IMR-90 (cell line): ENCODE data around the gene CENPK. TPM values are rescaled to one million over a fixed set of nuclear protein-coding genes. Genes with fewer than 3 reads are reported as not detected.

Experiments used
- ATAC-seq: fragments of 200-7000 bp; cut with Tn5 transposase; 2 replicates; pipeline ENCODE4 v1.9.1; 2020; ENCODE audit warnings: low read depth, mild to moderate bottlenecking, moderate library complexity
- BruUV-seq: library from RNA; stranded (reverse); fragments of 400-500 nt; replicated peaks from 2 replicates; lab custom pipeline; 2021; lab: Mats Ljungman, UMichigan
- CTCF ChIA-PET: fragments of 300-600 bp; formaldehyde crosslinking; extraction: SDS; loops from one replicate; lab custom pipeline; 2021; ENCODE audit warnings: antibody characterized with exemption; lab: Yijun Ruan, JAX
- POLR2A ChIA-PET: fragments of 300-600 bp; sonication (Branson Sonifier 250); formaldehyde crosslinking; loops from one replicate; lab custom pipeline; 2022; ENCODE audit warnings: antibody characterized with exemption; ENCODE audit not compliant: unreplicated experiment; lab: Charles Lee
- DNase-seq: peaks from one replicate; pipeline ENCODE4 v3.0.0; 2013
- H2AFZ ChIP-seq: replicated peaks from 2 replicates; pipeline ENCODE3; 2013; ENCODE audit warnings: low read length, mild to moderate bottlenecking; ENCODE audit not compliant: poor library complexity
- H2AK5ac ChIP-seq: 2 replicates; pipeline ENCODE4 v1.6.1; 2013; ENCODE audit warnings: low read depth, low read length, inconsistent platforms
- H2AK9ac ChIP-seq: replicated peaks from 2 replicates; pipeline ENCODE3; 2013; ENCODE audit warnings: mild to moderate bottlenecking, low read depth, low read length, moderate library complexity; ENCODE audit not compliant: poor library complexity
- H2BK120ac ChIP-seq: 2 replicates; pipeline ENCODE4 v1.6.1; 2013; ENCODE audit warnings: low read depth, low read length, inconsistent platforms
- H2BK15ac ChIP-seq: 3 replicates; pipeline ENCODE4 v1.6.1; 2013; ENCODE audit warnings: low read depth, low read length, inconsistent platforms
- H2BK20ac ChIP-seq: 2 replicates; pipeline ENCODE4 v1.6.1; 2013; ENCODE audit warnings: low read depth, mild to moderate bottlenecking, inconsistent platforms, low read length, moderate library complexity
- H2BK5ac ChIP-seq: 2 replicates; pipeline ENCODE4 v1.6.1; 2013; ENCODE audit warnings: mild to moderate bottlenecking, low read depth, low read length, inconsistent platforms; ENCODE audit not compliant: poor library complexity, severe bottlenecking
- H3K14ac ChIP-seq: replicated peaks from 2 replicates; pipeline ENCODE4 v1.6.1; 2013; ENCODE audit warnings: low read depth, low read length, inconsistent platforms
- H3K18ac ChIP-seq: 2 replicates; pipeline ENCODE4 v1.6.1; 2013; ENCODE audit warnings: low read depth, low read length, control low read depth
- H3K23ac ChIP-seq: 2 replicates; pipeline ENCODE4 v1.6.1; 2013; ENCODE audit warnings: low read depth, low read length, inconsistent platforms
- H3K27ac ChIP-seq: 2 replicates; pipeline ENCODE4 v1.5.1; 2013; ENCODE audit warnings: mild to moderate bottlenecking, control low read depth, low read length; ENCODE audit not compliant: insufficient read depth
- H3K27me3 ChIP-seq: 2 replicates; pipeline ENCODE4 v1.6.1; 2013; ENCODE audit warnings: low read length; ENCODE audit not compliant: control insufficient read depth, insufficient read depth
- H3K36me3 ChIP-seq: 2 replicates; pipeline ENCODE4 v1.6.1; 2013; ENCODE audit warnings: low read length, mixed read lengths; ENCODE audit not compliant: control insufficient read depth, insufficient read depth
- H3K4ac ChIP-seq: 2 replicates; pipeline ENCODE4 v1.6.1; 2013; ENCODE audit warnings: low read depth, low read length, inconsistent platforms
- H3K4me1 ChIP-seq: 2 replicates; pipeline ENCODE4 v1.6.1; 2013; ENCODE audit warnings: low read length, mixed read lengths; ENCODE audit not compliant: control insufficient read depth, insufficient read depth
- H3K4me2 ChIP-seq: 2 replicates; pipeline ENCODE4 v1.6.1; 2013; ENCODE audit warnings: low read depth, mild to moderate bottlenecking, control low read depth, low read length, moderate library complexity
- H3K4me3 ChIP-seq: 2 replicates; pipeline ENCODE4 v1.5.1; 2013; ENCODE audit warnings: low read depth, mild to moderate bottlenecking, control low read depth, low read length, moderate library complexity; ENCODE audit not compliant: insufficient read depth
- H3K56ac ChIP-seq: 2 replicates; pipeline ENCODE4 v1.6.1; 2013; ENCODE audit warnings: low read length, inconsistent platforms; ENCODE audit not compliant: insufficient read depth; ENCODE audit errors: extremely low read depth
- H3K79me1 ChIP-seq, 2 experiments: 2 replicates each; pipeline ENCODE4 v1.6.1; 2013; ENCODE audit warnings: low read length in 2 of 2, inconsistent platforms in 1 of 2, low read depth in 1 of 2
- H3K9ac ChIP-seq: 2 replicates; pipeline ENCODE4 v1.6.1; 2013; ENCODE audit warnings: low read depth, low read length, control low read depth
- H3K9me1 ChIP-seq: 2 replicates; pipeline ENCODE4 v1.6.1; 2013; ENCODE audit warnings: low read length, inconsistent platforms; ENCODE audit not compliant: insufficient read depth
- H3K9me3 ChIP-seq: 2 replicates; pipeline ENCODE4 v1.6.1; 2013; ENCODE audit warnings: low read length; ENCODE audit not compliant: control insufficient read depth, insufficient read depth
- H4K20me1 ChIP-seq: 2 replicates; pipeline ENCODE4 v1.6.1; 2013; ENCODE audit warnings: low read length, inconsistent platforms; ENCODE audit not compliant: insufficient read depth
- H4K5ac ChIP-seq: 2 replicates; pipeline ENCODE4 v1.6.1; 2013; ENCODE audit warnings: mild to moderate bottlenecking, low read depth, low read length, control low read depth
- H4K8ac ChIP-seq, 2 experiments: 2 replicates each; pipeline ENCODE4 v1.6.1; 2013; ENCODE audit warnings: low read depth in 2 of 2, low read length in 2 of 2, control low read depth in 1 of 2, inconsistent platforms in 1 of 2
- H4K91ac ChIP-seq: 2 replicates; pipeline ENCODE4 v1.6.1; 2013; ENCODE audit warnings: low read depth, low read length, inconsistent platforms; ENCODE audit not compliant: insufficient read depth
- BHLHE40 ChIP-seq: fragments of 150-350 bp; IDR thresholded peaks from 2 replicates; pipeline ENCODE4 v1.6.1; 2016; ENCODE audit warnings: mild to moderate bottlenecking, low read depth, low read length
- CEBPB ChIP-seq: IDR thresholded peaks from 2 replicates; pipeline ENCODE4 v1.6.1; 2012; ENCODE audit warnings: low read depth, low read length, improper control_type of control experiment
- CHD1 ChIP-seq: IDR thresholded peaks from 2 replicates; pipeline ENCODE4 v1.6.1; 2012; ENCODE audit warnings: low read depth, low read length, improper control_type of control experiment
- FOS ChIP-seq: fragments of 150-350 bp; IDR thresholded peaks from 2 replicates; pipeline ENCODE4 v1.6.1; 2016; ENCODE audit warnings: low read depth, low read length
- MAFK ChIP-seq: IDR thresholded peaks from 2 replicates; pipeline ENCODE4 v1.6.1; 2012; ENCODE audit warnings: low read depth, low read length, improper control_type of control experiment
- MAZ ChIP-seq: IDR thresholded peaks from 2 replicates; pipeline ENCODE4 v1.6.1; 2012; ENCODE audit warnings: low read depth, mild to moderate bottlenecking, low read length, improper control_type of control experiment, moderate library complexity, borderline replicate concordance
- MXI1 ChIP-seq: IDR thresholded peaks from 2 replicates; pipeline ENCODE4 v1.6.1; 2012; ENCODE audit warnings: low read depth, mild to moderate bottlenecking, low read length, moderate library complexity, borderline replicate concordance
- NFE2L2 ChIP-seq: fragments of 150-350 bp; IDR thresholded peaks from 2 replicates; pipeline ENCODE4 v1.6.1; 2016; ENCODE audit warnings: low read depth, mild to moderate bottlenecking, low read length
- POLR2A ChIP-seq: IDR thresholded peaks from 2 replicates; pipeline ENCODE4 v1.6.1; 2012; ENCODE audit warnings: mild to moderate bottlenecking, low read depth, low read length
- RAD21 ChIP-seq: IDR thresholded peaks from 2 replicates; pipeline ENCODE4 v1.6.1; 2012; ENCODE audit warnings: low read length, improper control_type of control experiment
- RCOR1 ChIP-seq: IDR thresholded peaks from 2 replicates; pipeline ENCODE4 v1.6.1; 2012; ENCODE audit warnings: mild to moderate bottlenecking, low read length, improper control_type of control experiment; ENCODE audit not compliant: insufficient replicate concordance
- RFX5 ChIP-seq: IDR thresholded peaks from 2 replicates; pipeline ENCODE4 v1.8.0; 2012; ENCODE audit warnings: low read depth, mild to moderate bottlenecking, low read length, moderate library complexity
- SMC3 ChIP-seq: fragments of 150-350 bp; IDR thresholded peaks from 2 replicates; pipeline ENCODE4 v1.6.1; 2016; ENCODE audit warnings: low read depth, mild to moderate bottlenecking, antibody characterized with exemption, low read length, moderate library complexity
- WGBS, 2 experiments: methylation state at CpG; one replicate each; pipeline versions ENCODE4 v1.1.5 to v1.1.7; 2013; ENCODE audit warnings: missing lambda C conversion rate in 2 of 2; ENCODE audit not compliant: insufficient read length in 1 of 2; ENCODE audit errors: extremely low coverage in 2 of 2; 5-methylcytosine and 5-hydroxymethylcytosine counted together
- dilution Hi-C: fragments of 300-500 bp; cut with HindIII; formaldehyde crosslinking; loops from one replicate; pipeline ENCODE4 v1.14.3; 2018; ENCODE audit warnings: low sequenced_read_pairs; ENCODE audit not compliant: unreplicated experiment
- in situ Hi-C: fragments of 300-500 bp; cut with MboI; formaldehyde crosslinking; loops from 3 replicates; pipeline ENCODE4 v1.14.3; 2019; ENCODE audit warnings: low sequenced_read_pairs, inconsistent platforms, mixed read lengths
- intact Hi-C: fragments of 100-400 bp; cut with micrococcal nuclease; formaldehyde crosslinking; loops from 2 replicates; pipeline ENCODE4 v1.10.0; 2022
- polyA plus RNA-seq, 3 experiments: library from polyadenylated mRNA; depleted of rRNA; stranded (reverse); fragments of >200 nt; gene quantifications; 2 replicates each; pipeline ENCODE4 v1.2.3, GENCODE V29; 2012; ENCODE audit warnings: low replicate concordance in 1 of 3
- total RNA-seq: library from RNA; depleted of rRNA; stranded (reverse); fragments of >200 nt; gene quantifications from 2 replicates; pipeline ENCODE4 v1.2.3, GENCODE V29; 2012
- TF ChIP-seq, protein P1 (sequence below): conservative IDR thresholded peaks from 2 replicates; pipeline ENCODE4 v1.5.1; 2012; ENCODE audit warnings: mild to moderate bottlenecking, low read depth, low read length, improper control_type of control experiment
- TF ChIP-seq, protein P2 (sequence below): fragments of 150-350 bp; IDR thresholded peaks from 2 replicates; pipeline ENCODE4 v1.6.1; 2017; ENCODE audit warnings: mild to moderate bottlenecking, antibody characterized with exemption, low read length, low read depth
- TF ChIP-seq, protein P3 (sequence below): fragments of 150-350 bp; IDR thresholded peaks from 2 replicates; pipeline ENCODE4 v1.6.1; 2016; ENCODE audit warnings: low read depth, mild to moderate bottlenecking, low read length, moderate library complexity, borderline replicate concordance

Gene CENPK
- total and polyA plus RNA-seq, 2 of the 4 experiments (the other 2 are of a cell fraction), result 5.6 to 9.4 TPM

DNA sequence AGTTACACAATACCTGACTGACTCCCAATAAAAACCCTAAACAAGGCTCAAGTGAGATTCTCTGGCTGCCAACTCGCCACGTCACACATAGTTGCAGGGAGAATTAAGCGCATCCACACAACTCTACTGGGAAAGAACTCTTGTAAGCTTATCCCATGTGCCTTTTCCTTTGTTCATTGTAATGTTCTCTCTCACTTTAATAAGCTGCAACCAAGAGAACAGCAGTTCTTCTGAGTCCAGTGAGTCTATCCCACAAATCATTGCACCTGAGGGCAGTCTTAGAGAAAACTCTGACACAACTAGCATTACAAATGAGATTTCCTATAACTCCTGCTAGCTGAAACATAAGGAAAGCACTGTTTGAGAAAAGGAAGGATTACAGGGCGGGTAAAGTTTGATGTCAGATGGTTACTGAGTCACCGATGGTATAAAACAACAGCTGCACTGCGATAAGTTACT lies 27.4 kb downstream of the CENPK start:
- no peak overlapping the region for H2BK120ac ChIP-seq
- H3K9me3 ChIP-seq, result no peaks in the 10 kb centered on the region
- no peaks in the 10 kb centered on the region for H3K27me3 ChIP-seq
- no TSS peak for BruUV-seq
- ChIA-PET CTCF (no interaction called here), POLR2A (no interaction called here)
- in situ Hi-C loops, result no loop called here
- no peak overlapping the region for H3K4ac ChIP-seq
- no peak overlapping the region for H3K14ac ChIP-seq
- no peak overlapping the region for H2AFZ ChIP-seq
- no peak overlapping the region for H3K23ac ChIP-seq
- no peaks in the 10 kb centered on the region for H3K9me1 ChIP-seq
- dilution Hi-C loops, result no loop called here
- H3K36me3 ChIP-seq, result no peaks in the 10 kb centered on the region
- H4K5ac ChIP-seq, result no peak overlapping the region
- no peak overlapping the region for H3K4me3 ChIP-seq
- H2BK20ac ChIP-seq, result no peak overlapping the region
- H2BK15ac ChIP-seq, result no peak overlapping the region
- H3K18ac ChIP-seq, result no peak overlapping the region
- intact Hi-C loops, result no loop called here
- H3K9ac ChIP-seq, result no peak overlapping the region
- H3K4me1 ChIP-seq, result no peaks in the 10 kb centered on the region
- H4K20me1 ChIP-seq, result no peaks in the 10 kb centered on the region
- H2BK5ac ChIP-seq, result no peak overlapping the region
- H2AK5ac ChIP-seq, result no peak overlapping the region
- no peak overlapping the region for H3K56ac ChIP-seq
- H3K27ac ChIP-seq, result no peak overlapping the region
- no peaks in the 10 kb centered on the region for H3K79me1 ChIP-seq
- no peak overlapping the region for H4K8ac ChIP-seq
- H3K4me2 ChIP-seq, result no peak overlapping the region
- H2AK9ac ChIP-seq, result no peak overlapping the region
- peak; percentile 54 for DNase-seq
- TF ChIP-seq CHD1 (no peak), RAD21 (no peak), CEBPB (no peak), MXI1 (no peak), MAZ (no peak), POLR2A (no peak), MAFK (no peak), RFX5 (no peak), NFE2L2 (no peak), RCOR1 (no peak), BHLHE40 (no peak), SMC3 (no peak), FOS (no peak)
- TF ChIP-seq, protein P1, sequence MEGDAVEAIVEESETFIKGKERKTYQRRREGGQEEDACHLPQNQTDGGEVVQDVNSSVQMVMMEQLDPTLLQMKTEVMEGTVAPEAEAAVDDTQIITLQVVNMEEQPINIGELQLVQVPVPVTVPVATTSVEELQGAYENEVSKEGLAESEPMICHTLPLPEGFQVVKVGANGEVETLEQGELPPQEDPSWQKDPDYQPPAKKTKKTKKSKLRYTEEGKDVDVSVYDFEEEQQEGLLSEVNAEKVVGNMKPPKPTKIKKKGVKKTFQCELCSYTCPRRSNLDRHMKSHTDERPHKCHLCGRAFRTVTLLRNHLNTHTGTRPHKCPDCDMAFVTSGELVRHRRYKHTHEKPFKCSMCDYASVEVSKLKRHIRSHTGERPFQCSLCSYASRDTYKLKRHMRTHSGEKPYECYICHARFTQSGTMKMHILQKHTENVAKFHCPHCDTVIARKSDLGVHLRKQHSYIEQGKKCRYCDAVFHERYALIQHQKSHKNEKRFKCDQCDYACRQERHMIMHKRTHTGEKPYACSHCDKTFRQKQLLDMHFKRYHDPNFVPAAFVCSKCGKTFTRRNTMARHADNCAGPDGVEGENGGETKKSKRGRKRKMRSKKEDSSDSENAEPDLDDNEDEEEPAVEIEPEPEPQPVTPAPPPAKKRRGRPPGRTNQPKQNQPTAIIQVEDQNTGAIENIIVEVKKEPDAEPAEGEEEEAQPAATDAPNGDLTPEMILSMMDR, result no peak
- TF ChIP-seq, protein P2, sequence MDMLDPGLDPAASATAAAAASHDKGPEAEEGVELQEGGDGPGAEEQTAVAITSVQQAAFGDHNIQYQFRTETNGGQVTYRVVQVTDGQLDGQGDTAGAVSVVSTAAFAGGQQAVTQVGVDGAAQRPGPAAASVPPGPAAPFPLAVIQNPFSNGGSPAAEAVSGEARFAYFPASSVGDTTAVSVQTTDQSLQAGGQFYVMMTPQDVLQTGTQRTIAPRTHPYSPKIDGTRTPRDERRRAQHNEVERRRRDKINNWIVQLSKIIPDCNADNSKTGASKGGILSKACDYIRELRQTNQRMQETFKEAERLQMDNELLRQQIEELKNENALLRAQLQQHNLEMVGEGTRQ, result no peak
- TF ChIP-seq, protein P3, sequence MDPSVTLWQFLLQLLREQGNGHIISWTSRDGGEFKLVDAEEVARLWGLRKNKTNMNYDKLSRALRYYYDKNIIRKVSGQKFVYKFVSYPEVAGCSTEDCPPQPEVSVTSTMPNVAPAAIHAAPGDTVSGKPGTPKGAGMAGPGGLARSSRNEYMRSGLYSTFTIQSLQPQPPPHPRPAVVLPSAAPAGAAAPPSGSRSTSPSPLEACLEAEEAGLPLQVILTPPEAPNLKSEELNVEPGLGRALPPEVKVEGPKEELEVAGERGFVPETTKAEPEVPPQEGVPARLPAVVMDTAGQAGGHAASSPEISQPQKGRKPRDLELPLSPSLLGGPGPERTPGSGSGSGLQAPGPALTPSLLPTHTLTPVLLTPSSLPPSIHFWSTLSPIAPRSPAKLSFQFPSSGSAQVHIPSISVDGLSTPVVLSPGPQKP, result no peak
- H4K91ac ChIP-seq, result no peak overlapping the region
- peak; percentile 14; the same call in 1 of the 2 replicates for ATAC-seq
- 80% methylated on average over 2 of the region's 6 CpGs; no CpG with 5 or more reads in 1 of the 2 experiments for WGBS, 2 experiments
